HG03520 (cell line): Measurements from ENCODE around the gene DCUN1D2.
"Not testable (repeated sequence)": the region's sequence is repeated elsewhere in the genome, so short reads cannot be mapped to it uniquely, and the experiment has no call there.

ENCODE experiments used
- ATAC-seq: cut with Tn5 transposase; IDR thresholded peaks from one replicate; pipeline ENCODE4 v1.9.1; 2021; ENCODE audit warnings: mild to moderate bottlenecking, moderate library complexity; ENCODE audit not compliant: unreplicated experiment

DCUN1D2 gene

GRCh38 chr13:113468472-113469201, 21.9 kb downstream of the DCUN1D2 start:
- ATAC-seq, result no peak

GRCh38 chr13:113468029-113468428, 22.5 kb downstream of the DCUN1D2 start:
- no peak for ATAC-seq

GRCh38 chr13:113466383-113466782, 24.1 kb downstream of the DCUN1D2 start:
- no peak for ATAC-seq

GRCh38 chr13:113465300-113465699, 25.2 kb downstream of the DCUN1D2 start:
- ATAC-seq, result no peak

GRCh38 chr13:113464476-113464875, 26.0 kb downstream of the DCUN1D2 start:
- ATAC-seq, result no peak

- no peak for ATAC-seq
Measured at GRCh38 chr13:113461022-113461751, 29.3 kb downstream of the DCUN1D2 start.

- no peak for ATAC-seq
Measured at GRCh38 chr13:113460599-113460998, 29.9 kb downstream of the DCUN1D2 start.

GRCh38 chr13:113460064-113460555, 30.4 kb downstream of the DCUN1D2 start:
- no peak for ATAC-seq

GRCh38 chr13:113458253-113459065, 32.1 kb downstream of the DCUN1D2 start:
- no peak for ATAC-seq

GRCh38 chr13:113457510-113457909, 33.0 kb downstream of the DCUN1D2 start:
- ATAC-seq, result no peak

GRCh38 chr13:113456116-113456702, 34.3 kb downstream of the DCUN1D2 start:
- no peak for ATAC-seq

- no peak for ATAC-seq
Measured at GRCh38 chr13:113455384-113455783, 35.1 kb downstream of the DCUN1D2 start.

GRCh38 chr13:113454936-113455335, 35.6 kb downstream of the DCUN1D2 start:
- no peak for ATAC-seq

GRCh38 chr13:113452942-113453901, 37.3 kb downstream of the DCUN1D2 start, which contains the start of gene ADPRHL1:
ADPRHL1 (minus strand) TSS chr13:113453488; CDS start chr13:113453437, 51 bp downstream.
- no peak for ATAC-seq

GRCh38 chr13:113452466-113452865, 38.0 kb downstream of the DCUN1D2 start:
- no peak for ATAC-seq

GRCh38 chr13:113451951-113452421, 38.5 kb downstream of the DCUN1D2 start:
- ATAC-seq, result no peak

GRCh38 chr13:113450861-113451620, 39.5 kb downstream of the DCUN1D2 start:
- not testable (repeated sequence) for ATAC-seq

GRCh38 chr13:113450348-113450744, 40.2 kb downstream of the DCUN1D2 start:
- ATAC-seq, result not testable (repeated sequence)
